Activated T-cell treated with anti-CD3 and anti-CD28 coated beads for 1 hour (primary cell): ENCODE results near the gene INVS.
"Not testable (repeated sequence)": the region's sequence is repeated elsewhere in the genome, so short reads cannot be mapped to it uniquely, and the experiment has no call there.

Experiments
- DNase-seq: peaks from one replicate; pipeline ENCODE4 v3.0.0-alpha.2; 2020; ENCODE audit warnings: low read depth

Gene INVS

GRCh38 chr9:100098887-100099721 is at the start of gene INVS, which contains the start of gene ERP44:
Gene INVS, plus strand, starts transcription at chr9:100099243. Its CDS starts 5,279 bp downstream, at chr9:100104522.
Gene ERP44, minus strand, starts transcription at chr9:100099000. Its CDS starts 160 bp downstream, at chr9:100098840.
- peak; percentile 93 for DNase-seq

- no peak for DNase-seq
These were observed 49.5 kb upstream of the INVS start for GRCh38 chr9:100049551-100049950.

GRCh38 chr9:100052375-100052774 is 46.7 kb upstream of the INVS start:
- DNase-seq, result no peak

GRCh38 chr9:100056561-100056960 is 42.5 kb upstream of the INVS start:
- DNase-seq, result no peak

GRCh38 chr9:100057624-100058023 is 41.4 kb upstream of the INVS start:
- no peak for DNase-seq

GRCh38 chr9:100058699-100059579 is 40.1 kb upstream of the INVS start:
- no peak for DNase-seq

- not testable (repeated sequence) for DNase-seq
These were observed 36.4 kb upstream of the INVS start for GRCh38 chr9:100062683-100063082.

- DNase-seq, result no peak
These were observed 35.9 kb upstream of the INVS start for GRCh38 chr9:100063185-100063584.

- no peak for DNase-seq
These were observed 34.0 kb upstream of the INVS start for GRCh38 chr9:100064872-100065581.

GRCh38 chr9:100066539-100066938 is 32.5 kb upstream of the INVS start:
- DNase-seq, result no peak

GRCh38 chr9:100067990-100068389 is 31.1 kb upstream of the INVS start:
- DNase-seq, result not testable (repeated sequence)

- DNase-seq, result not testable (repeated sequence)
These were observed 30.0 kb upstream of the INVS start for GRCh38 chr9:100069068-100069467.

GRCh38 chr9:100070104-100071041 is 28.7 kb upstream of the INVS start:
- DNase-seq, result no peak

GRCh38 chr9:100071271-100071670 is 27.8 kb upstream of the INVS start:
- DNase-seq, result no peak

- DNase-seq, result no peak
These were observed 26.2 kb upstream of the INVS start for GRCh38 chr9:100072805-100073204.

- no peak for DNase-seq
These were observed 24.9 kb upstream of the INVS start for GRCh38 chr9:100074093-100074492.

- no peak for DNase-seq
These were observed 24.1 kb upstream of the INVS start for GRCh38 chr9:100074989-100075388.

- DNase-seq, result not testable (repeated sequence)
These were observed 22.8 kb upstream of the INVS start for GRCh38 chr9:100076256-100076655.

GRCh38 chr9:100082782-100083181 is 16.3 kb upstream of the INVS start:
- no peak for DNase-seq

GRCh38 chr9:100083448-100084127 is 15.5 kb upstream of the INVS start:
- no peak for DNase-seq

- DNase-seq, result no peak
These were observed 15.0 kb upstream of the INVS start for GRCh38 chr9:100084128-100084453.
